Middle frontal gyrus (tissue), 1 donor: ENCODE data around the gene ZNF44.

Experiments
- DNase-seq: peaks from one replicate; pipeline ENCODE4 v3.0.0-alpha.2; 2015; ENCODE audit warnings: low spot score; ENCODE audit errors: extremely low spot score

Gene ZNF44

DNA sequence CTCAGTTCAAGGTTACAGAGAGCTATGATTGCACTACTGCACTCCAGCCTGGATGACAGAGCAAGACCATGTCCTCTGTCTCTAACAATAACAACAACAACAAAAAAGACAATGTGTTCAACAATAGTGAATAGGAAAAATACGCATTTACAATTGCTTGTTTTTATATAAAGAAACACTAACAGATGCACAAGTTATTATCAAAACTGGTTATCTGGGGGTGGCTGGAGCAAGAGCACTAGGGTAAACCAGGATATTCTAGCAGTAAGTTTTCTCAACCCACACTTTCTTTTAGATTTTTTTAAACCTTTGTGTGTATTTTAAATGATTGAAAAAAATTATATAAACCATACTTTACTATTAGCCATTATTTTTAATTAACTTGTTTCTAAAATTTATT, 33.1 kb downstream of the ZNF44 start:
- DNase-seq: no peak

DNA sequence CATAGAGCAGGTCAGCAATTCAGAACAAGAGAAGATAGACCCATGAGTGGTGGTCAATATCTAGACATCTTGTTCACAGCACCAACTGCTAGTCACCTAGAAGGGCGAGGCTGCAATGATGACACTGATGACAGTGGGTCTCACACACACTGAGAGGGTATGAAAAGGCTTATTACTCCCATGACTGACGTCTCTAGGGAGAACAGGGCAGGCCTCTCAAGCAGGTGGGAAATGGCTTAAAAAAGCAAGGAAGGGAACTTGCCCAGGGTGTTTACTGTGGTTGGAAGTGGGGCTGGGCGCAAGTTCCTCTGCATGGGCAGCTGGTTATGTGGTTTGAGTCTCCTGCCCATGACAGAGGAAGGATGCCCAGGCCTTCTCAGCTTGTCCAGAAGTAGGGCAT, 33.8 kb downstream of the ZNF44 start:
- DNase-seq: no peak

DNA sequence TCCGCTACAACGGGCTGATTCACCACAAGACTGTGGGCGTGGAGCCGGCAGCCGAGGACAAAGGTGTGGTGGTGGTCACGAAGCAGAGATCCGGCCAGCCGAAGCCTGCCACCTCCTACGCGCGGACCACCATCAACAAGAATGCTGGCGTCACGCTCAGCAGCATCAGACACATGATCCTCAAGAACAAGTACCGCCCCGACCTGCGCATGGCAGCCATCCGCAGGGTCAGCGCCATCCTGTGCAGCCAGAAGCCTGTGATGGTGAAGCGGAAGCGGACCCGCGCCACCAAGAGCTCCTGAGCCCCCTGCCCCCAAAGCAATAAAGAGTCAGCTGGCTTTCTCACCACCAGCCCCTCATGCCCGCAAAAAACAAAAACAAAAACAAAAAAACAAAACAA, 34.4 kb downstream of the ZNF44 start:
- DNase-seq: no peak

DNA sequence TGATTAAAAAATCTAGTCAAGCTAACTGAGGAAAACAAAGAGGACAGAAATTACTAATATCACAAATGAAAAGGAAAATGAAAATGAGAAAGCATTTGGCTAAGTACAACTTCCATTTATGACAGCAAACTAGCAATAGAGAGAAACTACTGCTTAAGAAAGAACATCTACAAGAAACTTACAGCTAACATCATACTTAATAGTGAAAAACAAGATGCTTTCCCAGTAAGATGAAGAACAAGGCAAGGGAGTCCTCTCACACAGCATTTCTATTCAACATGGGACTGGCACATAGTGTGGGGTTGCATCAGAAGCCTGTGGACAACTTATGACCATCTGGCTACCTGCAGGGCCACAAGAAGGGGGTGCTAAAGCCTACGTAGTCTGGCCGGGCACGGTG, 39.3 kb downstream of the ZNF44 start:
- DNase-seq: no peak

DNA sequence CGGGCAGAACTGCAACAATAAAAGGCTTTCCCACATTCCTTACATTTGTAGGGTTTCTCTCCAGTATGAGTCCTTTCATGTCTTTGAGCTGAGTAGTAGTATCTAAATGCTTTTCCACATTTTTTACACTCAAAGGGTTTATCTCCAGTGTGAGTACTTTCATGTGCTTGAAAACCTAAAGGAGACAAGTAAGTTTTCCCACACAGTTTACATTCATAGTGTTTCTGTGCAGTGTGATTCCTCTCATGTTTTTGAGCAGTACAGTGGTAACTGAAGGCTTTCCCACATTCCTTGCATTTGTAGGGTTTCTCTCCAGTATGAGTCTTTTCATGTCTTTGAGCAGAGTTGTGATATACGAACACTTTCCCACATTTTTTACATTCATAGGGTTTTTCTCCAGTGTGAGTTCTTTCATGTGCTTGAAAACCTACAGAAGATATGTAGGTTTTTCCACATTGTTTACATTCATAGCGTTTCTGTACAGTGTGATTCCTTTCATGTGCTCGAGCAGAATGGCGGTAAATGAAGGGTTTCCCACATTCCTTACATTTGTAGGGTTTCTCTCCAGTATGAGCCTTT, 47.0 kb downstream of the ZNF44 start:
- DNase-seq: no peak

DNA sequence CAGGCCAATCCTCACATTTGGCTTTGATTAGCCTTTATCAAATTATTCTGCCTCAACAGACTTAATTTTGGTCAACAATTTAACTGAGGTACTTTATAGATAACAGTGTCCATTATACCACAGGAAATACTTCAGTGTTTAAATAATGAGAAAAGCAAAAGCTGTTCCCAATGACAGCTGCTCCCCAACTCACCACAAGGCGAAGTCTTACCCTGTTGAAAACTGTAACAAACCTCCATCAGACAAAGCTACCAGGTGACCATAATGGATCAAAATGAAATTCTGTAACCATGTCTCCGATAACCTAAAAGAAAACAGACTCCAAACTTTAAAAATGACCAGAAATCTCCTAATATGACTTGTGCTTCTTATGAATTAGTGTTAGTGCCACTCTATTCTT, 50.3 kb downstream of the ZNF44 start:
- no peak for DNase-seq

DNA sequence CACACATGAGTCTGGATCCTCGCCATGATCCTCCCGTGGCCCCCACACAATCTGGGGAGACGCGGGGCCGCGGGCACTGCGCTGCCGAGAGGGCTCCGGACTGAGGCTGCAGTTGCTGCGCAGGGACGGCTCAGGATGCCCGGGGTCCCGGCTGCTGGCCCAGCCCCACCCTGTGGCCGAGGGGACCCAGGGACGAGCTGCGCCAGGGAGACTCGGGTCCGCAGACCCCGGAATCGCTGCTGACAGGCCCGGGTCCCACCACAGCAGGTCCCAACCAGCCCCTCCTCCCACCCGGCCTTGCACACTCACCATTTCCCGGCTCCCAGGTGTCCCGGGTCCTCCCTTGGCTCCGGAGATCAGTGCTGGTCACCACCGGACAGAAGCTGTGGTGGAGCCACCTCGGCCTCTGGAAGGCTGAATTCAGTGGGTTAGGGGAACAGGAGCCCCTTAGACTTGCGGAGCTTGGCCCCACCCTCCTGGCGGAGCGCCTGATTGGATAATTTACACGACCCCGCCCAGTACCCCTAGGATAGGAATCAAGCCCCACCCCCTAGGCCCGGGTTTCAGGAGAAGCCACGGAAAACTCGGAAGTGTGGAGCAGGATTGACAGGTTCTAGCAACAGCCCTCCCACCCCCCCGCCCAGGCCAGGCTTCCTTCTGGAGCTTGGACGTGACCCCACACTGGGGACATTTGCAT, 57.4 kb downstream of the ZNF44 start:
- no peak for DNase-seq

DNA sequence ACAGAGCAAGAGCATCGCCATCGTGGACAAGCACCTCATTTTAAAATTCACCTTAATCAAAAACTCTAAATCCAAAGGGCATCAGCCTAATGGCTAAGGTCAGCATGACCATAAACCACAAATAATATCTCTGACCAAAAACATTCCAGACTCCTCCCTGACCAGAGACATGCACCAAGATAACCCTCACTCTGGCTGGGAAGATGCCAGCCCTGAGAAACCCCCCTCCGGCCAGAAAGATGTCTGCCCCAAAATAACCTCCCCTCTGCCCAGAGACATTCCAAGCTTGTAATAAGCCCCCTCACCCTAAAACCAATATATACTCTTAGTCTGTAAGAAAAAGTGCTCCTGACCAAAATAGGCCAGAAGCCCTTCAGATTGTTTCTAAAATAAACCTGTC, 61.7 kb downstream of the ZNF44 start:
- DNase-seq: no peak

DNA sequence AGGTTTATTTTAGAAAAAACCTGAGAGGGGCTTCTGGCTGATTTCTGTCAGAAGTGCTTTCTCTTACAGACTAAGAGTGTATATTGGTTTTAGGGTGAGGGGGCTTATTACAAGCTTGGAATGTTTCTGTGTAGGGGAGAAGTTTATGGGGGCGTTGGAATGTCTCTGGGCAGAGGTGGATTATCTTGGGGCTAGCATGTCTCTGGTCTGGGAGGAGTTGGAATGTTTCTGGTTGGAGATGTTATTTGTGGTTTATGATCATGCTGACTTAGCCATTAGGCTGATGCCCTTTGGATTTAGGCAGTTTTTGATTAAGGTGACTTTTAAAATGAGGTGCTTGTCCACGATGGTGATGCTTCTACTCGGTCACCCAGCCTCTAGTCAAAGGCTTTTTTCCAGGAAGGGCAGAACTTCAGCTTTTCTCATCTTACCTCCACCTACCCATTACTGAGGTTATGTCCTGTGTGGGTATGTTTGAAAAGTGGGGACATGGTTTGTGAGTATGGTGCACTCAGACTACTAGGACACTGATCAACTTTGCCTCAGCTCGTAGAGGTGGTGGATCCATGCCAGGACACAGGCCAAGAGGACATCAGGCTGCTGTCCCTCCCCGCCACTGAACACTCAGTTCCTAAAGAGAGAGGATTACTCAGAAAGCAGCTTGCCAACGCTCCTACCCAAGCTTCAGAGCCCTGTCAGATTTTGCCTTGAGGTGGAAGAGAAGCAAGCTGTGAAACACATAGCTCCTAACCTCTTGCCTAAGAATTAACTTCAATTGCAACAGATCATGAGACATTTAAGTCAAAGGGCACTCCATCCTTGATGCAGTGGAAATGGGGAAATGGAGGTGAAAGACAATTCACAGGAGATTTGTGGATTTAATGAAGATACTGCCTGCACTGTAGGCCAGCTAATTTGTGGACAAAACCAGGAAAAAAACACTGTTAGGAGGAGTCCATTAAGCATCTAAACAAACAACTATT, 63.6 kb downstream of the ZNF44 start:
- no peak for DNase-seq

DNA sequence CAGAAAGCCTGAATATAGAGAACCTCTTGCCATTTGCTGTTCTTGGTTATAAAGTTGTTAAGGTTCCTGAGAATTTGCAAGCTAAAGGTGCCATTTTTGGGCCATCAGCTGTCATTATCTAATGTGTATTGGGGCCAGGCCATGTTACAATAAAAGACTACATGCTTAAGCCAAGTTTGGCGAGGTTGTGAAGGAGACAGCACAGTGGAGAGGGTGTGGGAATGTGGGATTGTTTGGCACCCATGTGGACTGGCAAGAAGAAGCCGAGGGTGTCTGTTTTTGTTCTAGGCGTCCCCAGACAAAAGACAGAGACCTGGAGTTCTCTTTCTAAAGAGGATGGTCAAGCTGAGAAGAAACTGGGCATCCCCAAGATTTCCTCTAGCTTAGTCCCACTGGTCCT, 64.7 kb downstream of the ZNF44 start:
- DNase-seq: no peak

DNA sequence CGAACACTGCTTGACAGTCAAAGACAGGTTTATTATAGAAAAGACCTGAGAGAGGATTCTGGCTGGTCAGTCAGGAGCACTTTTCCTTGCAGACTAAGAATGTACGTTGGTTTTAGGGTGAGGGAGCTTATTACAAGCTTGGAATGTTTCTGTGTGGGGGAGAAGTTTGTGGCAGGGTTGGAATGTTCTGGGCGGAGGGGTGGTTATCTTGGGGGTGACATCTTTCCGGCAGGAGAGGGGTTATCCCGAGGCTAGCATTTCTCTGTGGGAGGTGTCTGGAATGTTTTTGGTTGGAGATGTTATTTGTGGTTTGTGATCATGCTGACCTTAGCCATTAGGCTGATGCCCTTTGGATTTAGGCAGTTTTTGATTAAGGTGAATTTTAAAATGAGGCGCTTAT, 70.0 kb downstream of the ZNF44 start:
- no peak for DNase-seq

DNA sequence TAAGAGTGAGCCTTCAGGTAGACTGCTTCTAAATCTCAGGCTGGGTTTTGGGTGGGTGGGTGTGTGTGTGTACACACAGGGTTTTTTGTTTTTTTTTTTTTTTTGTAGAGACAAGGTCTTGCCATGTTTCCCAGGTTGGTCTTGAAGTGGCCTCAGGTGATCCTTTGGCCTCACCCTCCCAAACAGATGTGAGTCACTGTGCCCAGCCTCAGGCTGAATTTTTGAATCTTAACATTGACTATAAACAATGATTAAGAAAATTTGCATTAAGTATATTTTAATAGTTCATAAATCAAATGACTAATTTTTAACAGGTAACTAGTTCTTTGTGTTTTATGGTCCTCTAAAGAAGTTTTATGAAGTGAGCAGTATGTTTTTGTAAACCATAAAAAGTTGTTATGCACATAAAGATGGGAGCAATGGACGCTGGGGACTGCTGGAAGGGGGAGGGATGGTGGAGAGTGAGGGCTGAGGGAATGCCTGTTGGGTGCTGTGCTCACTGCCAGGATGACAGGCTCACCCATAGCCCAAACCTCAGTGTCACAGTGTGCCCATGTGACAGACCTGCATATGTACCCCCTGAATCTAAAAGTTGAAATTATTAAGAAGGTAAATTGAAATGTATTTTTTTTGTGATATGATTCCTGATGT, 71.6 kb downstream of the ZNF44 start:
- no peak for DNase-seq
